GM19438 (cell line): Measurements from ENCODE around the gene ARL2BP.
"Not testable (repeated sequence)": the region's sequence is repeated elsewhere in the genome, so short reads cannot be mapped to it uniquely, and the experiment has no call there.

ENCODE experiments used
- ATAC-seq: cut with Tn5 transposase; IDR thresholded peaks from one replicate; pipeline ENCODE4 v1.9.1; 2021; ENCODE audit warnings: low read depth; ENCODE audit not compliant: unreplicated experiment

ARL2BP gene

DNA sequence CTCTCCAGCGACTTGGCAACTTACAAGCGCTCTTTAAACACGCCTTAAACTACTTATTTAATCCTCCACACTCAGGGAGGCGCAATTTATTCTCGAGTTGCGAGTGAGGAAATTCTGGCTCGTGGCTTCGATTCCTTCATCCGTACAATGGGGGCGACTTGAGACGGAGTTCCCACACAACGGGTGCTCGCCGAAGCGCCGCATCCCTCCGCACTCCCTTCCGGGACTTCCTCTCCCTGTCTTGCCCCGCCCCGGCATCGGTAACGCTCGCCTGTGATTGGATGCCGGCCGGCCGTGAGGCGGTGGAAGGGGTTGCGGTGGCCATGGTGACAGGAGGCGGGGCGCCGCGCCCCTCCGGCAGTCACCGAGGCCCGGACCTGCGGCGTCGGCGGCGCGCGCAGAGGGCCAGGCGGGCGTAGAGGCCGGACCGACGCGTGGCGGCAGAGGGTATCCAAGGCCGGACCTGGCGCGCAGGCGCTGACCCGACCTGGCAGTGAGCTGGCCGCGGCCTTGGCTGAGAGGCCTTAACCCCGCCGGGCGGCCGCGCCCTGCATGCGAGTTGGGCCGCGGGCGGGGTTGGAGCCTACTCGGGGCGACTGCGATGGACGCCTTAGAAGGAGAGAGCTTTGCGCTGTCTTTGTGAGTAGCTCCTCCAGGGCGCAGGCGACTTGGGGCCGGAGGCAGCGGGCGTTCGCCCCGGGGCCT is at the start of gene ARL2BP:
ARL2BP (plus strand) TSS at position 493 of the 705 bp plus-strand sequence; CDS start at position 602, 109 bp downstream.
- peak; percentile 95 for ATAC-seq

DNA sequence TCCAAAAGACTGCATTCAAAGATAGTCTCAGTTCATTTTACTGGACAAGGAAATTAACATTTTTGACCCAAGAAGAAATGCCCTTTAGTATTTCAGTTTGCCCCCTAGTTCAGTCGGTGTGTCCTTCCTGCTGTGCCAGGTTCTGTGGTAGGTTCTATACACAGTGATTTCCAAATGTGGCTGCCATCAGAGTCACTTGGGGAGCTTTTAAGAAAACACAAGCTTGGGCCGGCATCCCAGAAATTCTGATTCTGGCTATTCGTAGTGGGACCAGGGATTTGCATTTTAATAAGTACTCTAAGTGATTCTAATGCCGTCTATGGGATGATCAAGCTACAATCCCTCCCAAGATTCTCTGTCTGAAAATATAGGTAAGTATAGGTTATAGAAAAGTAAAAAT is 48.8 kb upstream of the ARL2BP start:
- no peak for ATAC-seq

DNA sequence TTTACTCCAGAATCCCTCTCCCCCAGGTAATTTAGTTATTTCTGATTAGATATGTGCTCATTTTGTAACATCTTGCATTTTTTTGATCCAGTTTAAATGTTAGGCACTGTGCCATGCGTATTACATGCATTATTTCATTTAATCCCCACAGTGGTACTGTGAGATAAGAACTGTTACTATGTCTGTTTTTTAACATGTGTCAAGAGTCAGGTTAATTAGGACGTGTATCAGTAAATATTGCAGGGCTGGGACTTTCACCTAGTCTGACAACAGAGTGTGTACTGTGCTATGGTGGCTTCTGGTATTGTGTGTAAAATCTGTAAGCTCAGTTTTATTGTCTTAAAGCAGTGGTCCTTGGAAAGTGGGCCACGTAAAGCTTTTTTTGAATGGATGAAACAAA is 48.3 kb upstream of the ARL2BP start:
- no peak for ATAC-seq

DNA sequence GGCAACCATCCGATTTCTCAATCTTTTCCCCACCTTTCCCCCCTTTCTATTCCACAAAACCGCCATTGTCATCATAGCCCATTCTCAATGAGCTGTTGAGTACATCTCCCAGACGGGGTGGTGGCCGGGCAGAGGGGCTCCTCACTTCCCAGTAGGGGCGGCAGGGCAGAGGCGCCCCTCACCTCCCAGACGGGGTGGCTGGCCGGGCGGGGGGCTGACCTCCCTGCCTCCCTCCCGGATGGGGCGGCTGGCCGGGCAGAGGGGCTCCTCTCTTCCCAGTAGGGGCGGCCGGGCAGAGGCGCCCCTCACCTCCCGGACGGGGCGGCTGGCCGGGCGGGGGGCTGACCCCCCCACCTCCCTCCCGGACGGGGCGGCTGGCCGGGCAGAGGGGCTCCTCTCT is 44.7 kb upstream of the ARL2BP start:
- not testable (repeated sequence) for ATAC-seq

DNA sequence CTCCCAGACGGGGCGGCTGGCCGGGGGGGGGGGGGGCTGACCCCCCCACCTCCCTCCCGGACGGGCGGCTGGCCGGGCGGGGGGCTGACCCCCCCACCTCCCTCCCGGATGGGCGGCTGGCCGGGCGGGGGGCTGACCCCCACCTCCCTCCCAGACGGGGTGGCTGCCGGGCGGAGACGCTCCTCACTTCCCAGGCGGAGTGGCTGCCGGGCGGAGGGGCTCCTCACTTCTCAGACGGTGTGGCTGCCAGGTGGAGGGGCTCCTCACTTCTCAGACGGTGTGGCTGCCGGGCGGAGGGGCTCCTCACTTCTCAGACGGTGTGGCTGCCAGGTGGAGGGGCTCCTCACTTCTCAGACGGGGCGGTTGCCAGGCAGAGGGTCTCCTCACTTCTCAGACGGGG is 44.1 kb upstream of the ARL2BP start:
- ATAC-seq = not testable (repeated sequence)

DNA sequence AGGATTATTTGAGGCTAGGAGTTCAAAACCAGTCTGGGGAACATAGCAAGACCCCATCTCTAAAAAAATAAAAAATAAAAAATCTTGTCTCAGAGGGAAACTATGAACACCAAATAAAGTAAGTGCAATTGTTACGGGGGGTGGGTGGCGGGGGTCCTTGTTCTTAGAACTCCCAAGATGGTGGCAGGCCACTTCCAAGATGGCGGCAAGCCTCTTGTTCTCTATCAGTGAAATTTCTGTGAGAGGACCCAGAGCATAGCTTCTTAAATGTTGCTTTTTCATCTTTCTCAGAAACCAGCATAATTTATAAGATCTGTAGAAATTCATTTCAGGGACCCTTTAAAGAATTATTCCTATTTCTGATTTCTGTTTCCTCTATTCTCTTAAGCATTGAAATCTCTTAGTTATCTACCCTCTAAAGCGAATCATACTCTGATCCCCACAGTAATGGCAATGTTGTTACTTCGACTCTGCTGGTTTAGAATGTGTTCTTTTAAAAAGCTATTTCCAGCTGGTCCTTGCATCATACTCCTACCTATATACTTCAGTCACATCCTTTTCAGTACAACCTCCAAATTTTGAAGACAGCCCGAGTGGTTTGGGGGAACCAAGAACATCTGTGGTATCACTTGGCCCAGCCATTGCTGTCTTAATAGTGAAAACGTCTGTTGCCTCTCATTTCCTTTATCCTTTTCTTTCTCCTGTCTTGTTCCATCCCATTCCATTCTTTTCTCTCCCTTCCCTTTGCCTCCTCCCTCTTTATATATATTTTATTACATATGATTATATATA is 42.8 kb upstream of the ARL2BP start:
- no peak for ATAC-seq

DNA sequence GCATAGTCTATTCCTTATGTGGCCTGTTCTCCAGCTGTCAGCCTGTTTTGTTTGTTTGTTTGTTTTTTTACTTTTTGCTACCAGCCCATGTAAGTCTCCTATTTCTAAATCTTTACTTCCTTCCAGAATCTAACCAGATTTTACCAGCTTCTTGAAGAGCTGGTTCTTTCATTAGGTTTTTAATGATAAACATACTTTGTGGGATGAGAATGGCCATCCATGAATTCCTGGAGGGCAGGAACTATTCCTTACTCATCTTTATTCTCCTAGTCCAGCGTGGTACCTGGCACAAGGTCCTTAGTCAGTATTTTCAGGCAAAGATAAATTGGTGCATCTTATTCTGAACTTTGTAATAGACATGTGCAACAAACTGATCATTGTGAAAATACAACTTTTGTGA is 41.6 kb upstream of the ARL2BP start:
- no peak for ATAC-seq

DNA sequence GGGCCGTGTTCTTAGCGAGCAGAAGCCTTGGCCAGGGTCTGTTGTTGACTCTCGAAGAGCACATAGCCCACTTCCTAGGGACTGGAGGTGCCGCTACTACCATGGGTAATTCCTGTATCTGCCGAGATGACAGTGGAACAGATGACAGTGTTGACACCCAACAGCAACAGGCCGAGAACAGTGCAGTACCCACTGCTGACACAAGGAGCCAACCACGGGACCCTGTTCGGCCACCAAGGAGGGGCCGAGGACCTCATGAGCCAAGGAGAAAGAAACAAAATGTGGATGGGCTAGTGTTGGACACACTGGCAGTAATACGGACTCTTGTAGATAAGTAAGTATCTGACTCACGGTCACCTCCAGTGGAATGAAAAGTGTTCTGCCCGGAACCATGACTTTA is 40.4 kb upstream of the ARL2BP start:
- no peak for ATAC-seq

DNA sequence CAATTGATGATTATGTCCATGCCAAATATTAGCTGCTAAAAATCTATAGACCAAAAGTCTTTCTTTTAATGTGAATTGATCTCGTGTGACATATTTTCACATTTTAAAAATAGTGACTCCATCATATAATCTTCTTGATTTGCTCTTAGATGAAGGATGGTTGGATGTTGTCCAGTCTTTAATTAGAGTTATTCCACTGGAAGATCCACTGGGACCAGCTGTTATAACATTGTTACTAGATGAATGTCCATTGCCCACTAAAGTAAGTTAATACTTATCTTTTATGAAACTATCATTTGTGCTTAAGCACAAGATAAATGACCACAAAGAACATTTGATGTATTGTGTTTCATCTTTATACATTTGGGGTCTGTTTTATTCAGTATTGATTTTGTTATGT is 36.1 kb upstream of the ARL2BP start:
- no peak for ATAC-seq

DNA sequence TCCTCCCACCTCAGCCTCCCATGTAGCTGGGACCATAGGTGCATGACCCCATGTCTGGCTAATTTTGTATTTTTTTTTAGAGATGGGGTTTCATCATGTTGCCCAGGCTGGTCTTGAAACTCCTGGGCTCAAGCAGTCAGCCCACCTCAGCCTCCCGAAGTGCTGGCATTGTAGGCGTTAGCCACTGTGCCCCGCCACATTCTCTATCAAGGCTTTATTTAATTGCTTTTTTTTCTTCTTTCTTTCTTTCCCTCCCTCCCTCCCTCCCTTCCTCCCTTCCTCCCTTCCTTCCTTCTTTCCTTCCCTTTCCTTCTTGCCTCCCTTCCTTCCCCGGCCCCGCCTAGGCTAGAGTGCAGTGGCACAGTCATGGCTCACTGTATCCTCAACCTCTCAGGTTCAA is 35.3 kb upstream of the ARL2BP start:
- ATAC-seq = no peak

DNA sequence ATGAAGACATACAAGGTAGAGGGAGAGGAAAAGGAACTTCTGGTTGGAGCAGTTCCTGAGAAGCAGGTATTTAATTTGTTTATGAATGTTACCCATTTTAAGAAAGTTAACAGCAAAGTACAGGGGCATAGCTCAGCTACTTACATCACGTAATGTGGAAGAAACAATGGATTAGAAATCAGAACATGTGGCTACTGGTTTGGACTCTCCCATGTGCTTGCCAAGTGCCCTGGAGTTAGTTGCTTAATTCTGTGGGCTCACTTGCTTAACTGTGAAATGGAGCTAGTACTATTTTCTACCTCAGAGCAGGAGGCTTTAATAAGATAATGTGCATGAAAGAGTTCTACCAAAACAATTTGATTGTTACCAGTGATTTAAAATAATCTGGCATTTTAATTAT is 31.6 kb upstream of the ARL2BP start:
- no peak for ATAC-seq

DNA sequence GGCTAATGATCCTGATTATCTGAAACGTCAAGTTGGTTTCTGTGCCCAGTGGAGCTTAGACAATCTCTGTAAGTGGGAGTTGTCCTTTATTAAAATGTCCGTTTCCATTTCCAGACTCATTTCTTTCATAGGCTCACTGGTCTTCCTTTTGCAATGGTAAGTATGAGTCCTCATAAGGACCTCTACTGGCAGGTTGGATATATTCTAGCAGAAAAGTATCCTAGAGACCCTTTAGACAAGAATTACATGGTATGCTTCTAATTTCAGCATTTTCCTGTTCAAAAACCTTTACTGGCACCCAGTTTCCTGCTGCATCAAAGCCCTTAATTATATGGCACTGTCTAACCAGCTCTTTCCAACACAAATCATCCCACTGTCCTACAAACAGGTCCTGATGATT is 28.1 kb upstream of the ARL2BP start:
- no peak for ATAC-seq

DNA sequence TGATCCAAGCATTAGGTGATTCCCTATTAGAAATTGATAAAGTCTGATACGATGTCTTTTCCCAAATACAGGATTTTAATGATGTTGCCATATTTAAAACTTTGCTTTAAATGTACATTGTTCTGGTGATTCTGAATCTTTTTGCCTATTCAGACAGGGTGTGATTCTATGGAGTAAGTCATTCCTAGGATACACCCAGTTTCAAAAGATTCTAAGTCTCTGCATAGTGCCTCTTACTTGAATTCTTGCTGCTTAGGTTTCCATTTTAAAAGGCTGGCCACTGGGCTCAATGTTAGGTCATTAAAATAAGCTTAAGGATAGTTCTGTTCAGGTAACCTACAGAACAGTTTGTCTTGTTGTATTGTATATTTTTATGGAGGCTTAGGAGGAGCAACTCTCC is 22.0 kb upstream of the ARL2BP start:
- ATAC-seq = no peak

DNA sequence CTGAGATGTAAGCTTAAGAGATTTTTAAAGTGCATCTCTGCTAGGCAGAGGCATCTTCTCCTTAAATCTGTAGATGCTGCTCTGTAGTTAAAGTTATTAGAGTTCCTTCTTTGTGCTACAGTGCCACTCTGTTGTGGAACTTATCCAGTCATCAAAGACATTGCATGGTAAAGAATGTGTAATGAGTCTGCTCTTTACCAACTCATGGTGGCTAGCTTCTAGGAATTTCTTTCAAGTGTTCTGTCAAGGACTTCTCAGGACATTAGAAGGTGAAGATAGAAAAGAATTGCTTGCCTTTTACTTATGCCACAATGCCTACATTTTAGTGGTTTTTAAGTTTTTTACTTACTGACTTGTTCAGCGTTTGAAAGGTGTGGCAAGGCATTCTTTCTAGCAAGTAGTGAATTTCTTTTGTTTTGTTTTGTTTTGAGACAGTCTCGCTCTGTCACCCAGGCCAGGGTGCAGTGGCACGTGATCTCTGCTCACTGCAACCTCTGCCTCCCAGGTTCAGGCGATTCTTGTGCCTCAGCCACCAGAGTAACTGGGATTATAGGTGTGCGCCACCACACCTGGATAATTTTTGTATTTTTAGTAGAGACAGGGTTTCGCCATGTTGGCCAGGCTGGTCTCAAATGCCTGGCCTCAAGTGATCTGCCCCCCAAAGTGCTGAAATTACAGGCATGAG is 20.3 kb upstream of the ARL2BP start:
- ATAC-seq = no peak

DNA sequence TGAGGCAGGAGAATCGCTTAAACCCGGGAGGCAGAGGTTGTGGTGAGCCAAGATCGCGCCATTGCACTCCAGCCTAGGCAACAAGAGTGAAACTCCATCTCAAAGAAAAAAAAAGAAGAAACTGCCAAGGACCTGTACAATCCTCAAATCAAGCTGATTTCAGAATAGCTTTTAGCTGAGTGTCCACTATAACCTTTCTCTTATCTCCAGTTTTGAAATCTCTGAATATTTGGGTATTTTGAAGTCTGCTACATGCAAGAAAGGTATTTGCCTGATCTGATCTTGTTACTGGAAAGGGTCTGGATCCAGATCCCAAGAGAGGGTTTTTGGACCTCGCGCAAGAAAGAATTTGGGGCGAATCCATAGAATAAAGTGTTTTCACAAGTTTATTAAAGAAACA is 19.1 kb upstream of the ARL2BP start:
- ATAC-seq = no peak

DNA sequence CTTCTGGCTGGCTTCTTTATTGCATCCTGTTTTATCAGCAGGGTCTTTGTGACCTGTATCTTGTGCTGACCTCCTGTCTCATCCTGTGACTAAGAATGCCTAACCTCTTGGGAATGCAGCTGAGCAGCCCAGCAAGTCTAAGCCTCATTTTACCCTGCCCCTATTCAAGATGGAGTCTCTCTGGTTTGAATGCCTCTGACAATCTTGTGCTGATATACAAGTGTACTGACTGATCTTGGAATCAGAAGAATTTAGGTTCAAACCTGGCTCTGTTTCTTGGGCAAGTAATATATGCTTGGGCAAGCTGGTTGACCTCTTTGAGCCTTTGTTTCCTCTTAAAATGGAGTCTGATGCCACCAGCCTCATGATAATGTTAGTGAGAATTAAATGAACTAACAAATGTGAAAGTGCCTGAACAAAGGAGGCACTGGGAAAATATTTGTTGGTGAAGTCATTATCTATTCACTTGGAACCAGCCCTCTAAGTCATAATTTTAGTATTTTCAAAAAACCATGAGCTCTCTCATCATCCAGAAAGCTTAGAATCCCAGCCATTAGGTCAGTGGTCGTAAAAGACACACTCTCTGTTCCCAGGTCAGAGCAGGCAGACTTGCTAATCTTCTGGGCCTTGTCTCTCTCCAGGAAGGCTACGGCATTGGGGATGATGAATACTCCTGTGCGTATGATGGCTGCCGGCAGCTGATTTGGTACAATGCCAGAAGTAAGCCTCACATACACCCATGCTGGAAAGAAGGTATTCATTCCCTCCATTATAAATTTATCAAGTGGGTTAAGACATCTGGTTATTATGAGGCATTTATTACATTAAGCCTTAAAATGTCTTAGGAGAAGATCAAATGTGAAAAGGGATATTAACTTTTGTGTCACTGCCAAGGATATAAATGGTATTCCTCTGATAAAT is 18.1 kb upstream of the ARL2BP start:
- no peak for ATAC-seq

DNA sequence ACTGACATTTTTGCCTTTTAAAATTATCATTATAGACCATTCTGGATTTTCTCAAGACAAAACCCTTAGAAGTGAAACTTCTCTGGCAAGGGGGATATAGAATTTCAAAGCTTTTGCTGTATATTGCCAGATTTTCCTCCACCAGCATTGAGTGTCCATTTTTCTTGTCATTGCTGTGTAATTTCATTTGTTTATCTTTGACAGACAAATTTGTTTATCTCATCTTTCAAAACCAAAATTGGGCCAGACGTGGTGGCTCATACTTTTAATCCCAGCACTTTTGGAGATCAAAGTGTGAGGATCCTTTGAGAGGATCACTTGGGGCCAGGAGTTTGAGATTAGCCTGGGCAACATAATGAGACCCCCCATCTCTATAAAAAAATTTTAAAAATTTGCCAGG is 16.0 kb upstream of the ARL2BP start:
- no peak for ATAC-seq

DNA sequence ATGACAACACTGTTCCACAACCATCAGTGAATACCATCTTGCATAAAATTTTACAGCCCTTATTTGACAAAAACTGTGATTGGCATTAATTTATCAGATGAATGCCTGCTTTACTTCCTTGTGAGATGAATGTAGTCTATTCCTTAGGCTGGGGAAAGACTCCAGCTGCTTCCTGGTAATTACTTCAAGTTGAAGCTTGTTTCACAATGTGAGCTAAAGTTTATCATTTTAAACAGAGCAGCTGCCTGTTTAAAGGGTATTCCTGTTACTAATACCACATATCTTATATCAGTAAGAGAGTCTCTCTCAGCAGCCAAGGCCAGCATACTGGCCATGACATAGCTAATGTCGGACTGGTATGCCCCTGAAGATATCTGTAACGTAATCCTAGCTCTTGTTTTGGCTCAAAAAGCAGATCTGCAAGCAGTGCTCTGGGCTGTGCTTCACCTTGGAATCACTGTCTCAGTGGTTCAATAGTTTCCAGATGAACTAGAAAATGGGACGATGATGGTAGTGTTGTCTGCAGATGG is 13.2 kb upstream of the ARL2BP start:
- no peak for ATAC-seq

DNA sequence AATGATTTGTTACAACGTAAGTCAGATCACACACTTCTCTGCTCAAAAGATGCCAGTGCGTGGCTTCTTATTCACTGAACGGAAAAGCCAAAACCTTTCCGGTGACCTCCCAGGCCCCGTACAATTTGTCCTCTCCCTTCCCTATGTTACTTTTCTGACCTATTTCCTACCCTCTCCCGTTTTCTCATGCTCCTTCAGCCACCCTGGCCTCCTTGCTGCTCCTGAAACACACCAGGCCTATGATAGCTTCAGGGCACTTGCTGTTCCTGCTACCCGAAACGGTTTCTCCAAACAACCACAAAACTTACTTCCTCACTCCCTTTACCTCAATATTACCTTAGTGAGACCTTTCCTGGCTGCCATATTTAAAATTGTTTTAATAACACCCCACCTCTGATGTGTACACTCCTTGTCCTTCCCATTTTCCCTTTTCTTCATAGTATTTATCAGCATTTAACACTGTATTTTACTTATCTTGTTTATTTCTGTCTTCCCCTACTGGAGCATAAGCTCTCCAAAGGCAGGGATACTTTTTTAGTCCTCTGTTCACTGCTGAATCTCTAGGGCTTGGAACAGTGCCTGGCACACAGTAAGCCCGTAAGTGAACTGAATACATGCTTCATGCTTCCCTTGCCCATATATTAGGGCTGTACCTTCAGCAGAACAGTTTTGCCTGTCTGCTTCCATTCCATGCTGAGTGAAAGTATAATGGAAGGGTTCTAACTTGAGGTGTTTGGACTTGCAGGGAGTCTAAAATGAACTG is 10.9 kb upstream of the ARL2BP start:
- no peak for ATAC-seq

DNA sequence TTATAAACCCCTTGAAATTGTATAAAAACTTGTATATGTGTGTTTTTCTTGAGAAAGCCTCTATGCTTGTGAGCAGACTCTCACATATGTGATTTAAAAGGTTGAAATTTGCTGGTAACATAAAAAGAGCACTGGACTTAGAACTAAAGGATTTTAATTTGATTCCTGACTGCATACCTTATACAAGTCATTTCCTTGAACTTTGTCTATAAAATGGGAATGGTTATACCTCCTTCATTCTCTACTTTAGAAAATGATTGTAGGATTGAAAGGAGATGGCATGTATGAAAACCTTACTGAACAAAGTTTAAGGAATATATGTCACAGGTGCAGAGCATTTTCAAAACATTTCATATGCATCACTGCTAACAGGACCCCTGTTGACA is 10.4 kb upstream of the ARL2BP start:
- no peak for ATAC-seq
